Activated gamma-delta T cell treated with Interleukin-2 at 50 U/mL for 16 hours (primary cell): ENCODE measurements around the gene COA1.
"Not testable (repeated sequence)": the region's sequence is repeated elsewhere in the genome, so short reads cannot be mapped to it uniquely, and the experiment has no call there.

Source experiments
- DNase-seq: peaks from one replicate; pipeline ENCODE4 v3.0.0-alpha.2; 2020

The COA1 gene

DNA sequence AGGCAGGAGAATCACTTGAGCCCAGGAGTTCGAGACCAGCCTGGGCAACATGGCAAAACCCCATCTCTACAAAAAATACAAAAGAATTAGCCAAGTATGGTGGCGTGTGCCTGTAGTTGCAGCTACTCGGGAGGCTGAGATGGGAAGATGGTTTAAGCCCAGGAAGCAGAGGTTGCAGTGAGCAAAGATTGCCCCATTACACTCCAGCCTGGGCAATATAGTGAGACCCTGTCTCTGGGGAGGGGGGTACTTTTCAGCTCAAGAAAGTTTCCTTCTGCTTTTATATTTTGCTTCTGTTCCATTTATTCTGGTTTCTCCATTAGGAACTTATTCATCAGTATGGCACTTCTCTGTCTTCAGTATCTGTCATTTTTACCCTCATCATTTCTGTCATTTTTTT is 48.6 kb downstream of the COA1 start:
- no peak for DNase-seq

DNA sequence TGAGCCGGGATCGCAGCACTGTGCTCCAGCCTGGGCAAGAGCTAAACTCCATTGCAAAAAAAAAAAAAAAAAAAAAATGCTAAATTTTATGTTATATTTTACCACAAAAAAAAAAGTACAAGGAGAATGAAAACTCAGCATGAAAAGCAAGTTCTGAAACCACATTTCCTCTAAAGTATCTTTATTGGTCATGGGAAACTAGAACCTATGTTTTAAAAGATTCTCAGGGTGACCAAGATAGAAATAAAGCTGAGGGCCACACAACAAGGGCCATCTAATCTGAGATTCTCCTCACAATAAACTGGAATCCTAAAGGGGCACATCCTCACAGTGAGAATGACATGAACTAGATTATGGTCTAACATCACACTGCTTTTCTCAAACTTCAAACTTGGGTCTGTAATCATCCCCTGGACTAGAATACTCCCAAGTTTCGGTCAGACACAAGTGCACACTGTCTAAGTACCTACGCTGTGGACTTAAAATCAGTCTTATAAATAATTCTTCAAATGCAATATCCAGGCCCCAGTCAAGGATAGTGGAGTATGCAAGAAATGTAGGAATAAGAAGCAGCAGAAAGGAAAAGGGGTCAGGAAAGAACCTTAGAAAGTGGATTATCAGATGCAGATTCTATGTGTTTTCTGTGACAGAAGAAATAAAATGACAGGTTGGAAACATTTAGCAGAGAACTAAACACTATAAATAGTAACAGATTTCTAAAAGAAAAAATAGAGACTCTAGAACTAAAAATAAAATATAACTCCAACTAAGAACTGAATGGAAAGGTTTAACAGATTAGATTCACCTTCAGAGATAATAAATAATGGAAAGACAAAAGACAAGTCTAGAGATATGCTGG is 49.9 kb downstream of the COA1 start:
- DNase-seq: no peak

DNA sequence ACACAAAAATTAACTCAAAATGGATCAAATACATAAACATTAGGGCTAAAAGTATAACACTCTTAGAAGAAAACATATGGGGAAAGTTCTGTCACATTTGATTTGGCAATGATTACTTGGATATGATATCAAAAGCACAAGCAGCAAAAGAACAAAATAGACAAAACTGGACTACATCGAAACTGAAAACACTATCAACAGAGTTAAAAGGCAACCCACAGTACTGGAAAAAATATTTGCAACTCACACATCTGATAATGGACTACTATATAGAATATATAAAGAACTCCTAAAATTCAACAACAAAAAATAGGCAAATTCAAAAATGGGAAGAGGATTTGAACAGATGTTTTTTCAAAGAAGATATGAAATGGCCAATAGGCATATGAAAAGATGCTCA is 51.0 kb downstream of the COA1 start:
- DNase-seq: no peak

DNA sequence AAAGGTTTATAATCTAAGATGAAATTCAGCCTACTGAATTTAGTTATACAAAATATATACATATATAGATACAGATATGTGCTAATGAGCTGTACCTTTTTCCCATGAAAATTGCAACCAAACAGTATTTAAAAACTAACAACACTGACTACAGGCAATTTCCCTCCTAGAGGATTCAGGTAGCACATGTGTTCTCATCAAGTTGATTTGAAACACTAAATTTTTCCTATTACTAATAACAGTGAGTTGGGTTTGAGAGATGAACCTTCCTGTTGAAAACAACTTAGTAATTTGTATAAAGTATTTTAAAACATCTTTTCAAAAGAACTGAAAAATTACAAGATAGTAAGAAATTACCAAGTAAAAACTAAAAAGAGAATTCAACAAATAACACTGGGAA is 51.5 kb downstream of the COA1 start:
- DNase-seq: no peak

DNA sequence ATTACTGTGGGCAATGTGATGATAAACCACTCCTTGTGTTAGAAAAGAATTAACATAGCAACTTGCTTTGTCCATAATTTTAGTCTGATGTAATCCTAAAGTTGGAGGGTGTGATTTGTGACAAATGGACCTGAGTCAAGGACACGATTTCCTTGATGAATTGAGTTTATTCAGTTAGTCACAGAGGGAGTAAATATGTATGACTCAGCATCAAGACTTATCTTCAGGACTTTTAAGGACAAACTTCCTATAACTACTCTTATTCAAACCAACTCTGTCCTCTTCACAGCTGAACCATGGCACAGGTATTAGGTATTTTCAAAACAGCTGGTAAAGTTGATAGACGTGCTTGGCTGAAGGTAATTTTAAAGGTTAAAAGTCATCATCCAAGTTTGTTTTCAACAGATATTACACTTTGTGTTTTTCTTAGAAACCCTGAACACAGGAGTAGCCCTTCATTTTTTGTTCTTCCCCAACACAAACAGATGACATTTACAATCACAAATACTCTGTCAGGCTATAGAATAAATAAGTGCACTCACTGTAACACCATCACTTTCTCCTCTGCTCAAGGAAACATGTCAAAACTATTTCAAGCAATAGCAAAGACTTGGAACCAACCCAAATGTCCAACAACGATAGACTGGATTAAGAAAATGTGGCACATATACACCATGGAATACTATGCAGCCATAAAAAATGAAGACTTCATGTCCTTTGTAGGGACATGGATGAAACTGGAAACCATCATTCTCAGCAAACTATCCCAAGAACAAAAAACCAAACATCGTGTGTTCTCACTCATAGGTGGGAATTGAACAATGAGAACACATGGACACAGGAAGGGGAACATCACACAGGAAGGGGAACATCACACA is 54.5 kb downstream of the COA1 start:
- DNase-seq: no peak

DNA sequence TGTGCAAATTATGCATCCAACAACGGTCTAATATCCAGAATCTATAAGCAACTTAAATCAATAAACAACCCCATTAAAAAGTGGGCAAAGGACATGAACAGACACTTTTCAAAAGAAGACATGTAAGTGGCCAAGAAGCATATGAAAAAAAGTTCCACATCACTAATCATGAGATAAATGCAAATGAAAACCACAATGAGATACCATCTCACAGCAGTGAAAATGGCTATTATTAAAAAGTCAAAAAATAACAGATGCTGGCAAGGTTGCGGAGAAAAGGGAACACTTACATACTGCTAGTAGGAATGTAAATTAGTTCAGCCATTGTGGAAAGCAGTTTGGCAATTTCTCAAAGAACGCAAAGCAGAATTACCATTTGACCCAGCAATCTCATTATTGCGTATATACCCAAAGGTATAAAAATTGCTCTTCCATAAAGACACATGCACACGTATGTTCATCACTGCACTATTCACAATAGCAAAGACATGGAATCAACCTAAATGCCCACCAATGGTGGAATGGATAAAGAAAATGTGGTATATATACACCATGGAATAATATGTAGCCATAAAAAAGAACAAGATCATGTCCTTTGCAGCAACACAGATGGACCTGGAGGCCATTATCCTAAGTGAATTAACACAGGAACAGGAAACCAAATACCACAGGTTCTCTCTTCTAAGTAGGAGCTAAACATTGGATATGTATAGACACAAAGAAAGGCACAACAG is 55.9 kb downstream of the COA1 start:
- DNase-seq: not testable (repeated sequence)

DNA sequence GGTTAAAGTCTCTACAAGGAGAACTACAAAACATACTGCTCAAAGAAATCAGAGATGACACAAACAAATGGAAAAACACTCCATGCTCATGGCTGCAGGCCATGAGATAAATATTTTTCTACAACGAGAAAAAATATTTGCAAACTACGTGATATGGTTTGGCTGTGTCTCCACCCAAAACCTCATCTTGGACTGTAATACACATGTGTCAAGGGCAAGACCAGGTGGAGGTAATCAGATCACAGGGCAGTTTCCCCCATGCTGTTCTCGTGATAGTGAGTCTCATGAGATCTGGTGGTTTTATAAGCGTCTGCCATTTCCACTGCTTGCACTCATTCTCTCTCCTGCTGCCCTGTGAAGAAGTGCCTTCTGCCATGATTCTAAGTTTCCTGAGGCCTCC is 57.8 kb downstream of the COA1 start:
- DNase-seq: no peak

DNA sequence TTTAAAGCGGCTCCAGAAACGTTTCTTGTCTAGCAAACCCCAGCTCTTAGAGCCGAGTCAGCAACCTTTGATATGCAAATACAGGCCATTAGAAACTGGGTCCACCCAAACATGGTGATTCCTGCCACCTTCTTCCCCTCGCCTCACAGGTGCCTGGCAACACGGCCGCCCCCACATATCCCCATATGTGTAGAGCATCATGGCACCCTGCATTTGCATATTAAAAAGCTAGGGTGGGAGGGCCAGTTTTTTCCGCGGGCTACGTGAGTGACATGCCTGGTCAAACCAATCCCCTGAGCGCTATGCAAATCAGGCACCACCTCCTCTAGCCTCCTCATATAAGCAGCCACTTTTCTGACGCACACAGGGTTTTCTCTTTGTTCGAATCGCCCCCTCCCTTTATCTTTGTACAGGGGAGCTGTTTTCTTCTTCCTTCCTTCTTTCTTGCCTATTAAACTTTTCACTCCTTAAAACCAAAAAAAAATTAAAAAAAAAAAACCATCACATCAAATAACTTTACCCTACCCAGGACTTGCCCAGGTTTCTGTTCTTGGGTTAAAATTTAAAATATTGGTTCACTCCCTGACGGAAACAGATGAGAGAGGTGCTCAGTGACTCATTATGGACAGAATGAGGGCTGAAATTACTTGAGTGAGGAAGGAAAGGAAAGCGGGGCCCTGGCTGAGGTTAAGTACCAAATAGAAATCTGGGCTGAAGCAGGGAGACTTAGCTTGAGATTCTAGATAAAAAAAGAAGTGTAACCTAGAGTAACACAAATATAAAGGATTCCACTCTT is 59.8 kb downstream of the COA1 start:
- no peak for DNase-seq

DNA sequence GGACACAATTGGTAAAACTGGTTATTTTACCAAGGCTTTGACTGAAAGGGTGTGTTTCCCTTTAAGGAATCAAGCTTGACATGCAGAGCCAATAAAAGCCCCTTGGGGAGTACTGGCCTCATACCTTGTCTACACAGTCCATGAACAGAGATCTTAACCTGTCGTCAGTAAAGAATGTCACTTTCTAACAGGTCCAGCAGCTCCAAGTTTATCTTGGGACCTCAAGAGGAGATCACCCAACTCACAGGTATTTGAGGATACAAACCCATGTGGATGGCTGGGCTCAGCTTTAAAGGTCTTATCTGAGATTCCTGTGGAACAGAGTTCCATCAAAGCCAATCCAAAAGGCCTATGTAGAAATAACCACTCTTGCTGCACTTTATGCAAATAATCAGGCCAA is 61.3 kb downstream of the COA1 start:
- no peak for DNase-seq

DNA sequence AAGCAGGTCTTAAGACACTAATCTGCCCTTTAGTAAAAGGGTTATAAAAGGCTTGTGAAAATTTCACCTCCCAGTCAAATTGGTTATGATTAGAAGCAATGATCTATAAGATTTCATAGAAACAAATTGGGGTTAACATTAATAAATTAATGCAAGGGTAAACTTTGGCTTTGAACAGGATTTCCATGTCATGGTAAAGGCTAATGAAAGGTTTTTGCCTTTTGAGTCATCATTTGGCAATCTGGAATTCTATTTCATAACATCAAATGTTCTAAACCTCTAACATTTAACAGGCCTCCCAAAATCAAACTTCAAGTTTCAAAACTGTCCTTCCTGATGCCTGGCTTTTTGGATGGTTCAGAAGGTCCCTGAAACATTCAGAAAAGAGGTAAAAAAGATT is 62.4 kb downstream of the COA1 start:
- no peak for DNase-seq

DNA sequence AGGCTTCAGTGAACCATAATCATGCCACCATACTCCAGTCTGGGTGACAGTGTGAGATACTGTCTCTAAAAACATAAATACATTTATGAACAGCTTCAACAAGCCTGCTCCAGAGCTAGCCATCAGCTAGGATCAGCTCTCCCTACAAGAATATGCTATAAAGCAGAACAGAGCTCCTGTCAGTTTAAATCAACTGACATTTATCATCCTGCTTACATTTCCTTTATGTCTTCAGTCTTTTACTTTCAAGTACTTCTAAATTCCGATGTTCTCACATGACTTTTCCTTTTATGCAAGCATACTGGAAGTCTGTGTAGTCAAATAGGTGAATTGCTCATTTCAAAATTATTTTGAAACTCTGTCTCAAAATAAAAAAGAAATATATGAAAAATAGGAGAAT is 64.6 kb downstream of the COA1 start:
- DNase-seq: no peak

DNA sequence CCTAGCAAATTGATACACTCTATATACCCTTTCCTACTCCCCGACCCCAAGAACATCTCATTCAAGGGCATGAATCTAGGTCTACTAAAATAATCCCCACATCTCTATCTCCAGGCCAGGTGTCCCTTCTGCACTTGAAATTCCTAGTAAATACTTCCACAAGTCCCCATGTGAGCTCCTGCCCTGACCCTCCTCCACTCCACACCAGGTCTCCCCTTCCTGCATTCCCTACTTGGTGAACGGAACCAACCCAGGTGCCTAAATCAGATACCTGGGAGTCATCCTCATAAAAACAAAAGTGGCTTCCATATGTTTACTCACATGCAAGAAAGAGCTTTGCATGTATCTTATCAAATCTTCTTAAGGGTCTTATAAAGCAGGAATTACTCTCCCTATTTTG is 69.2 kb downstream of the COA1 start:
- DNase-seq: no peak

DNA sequence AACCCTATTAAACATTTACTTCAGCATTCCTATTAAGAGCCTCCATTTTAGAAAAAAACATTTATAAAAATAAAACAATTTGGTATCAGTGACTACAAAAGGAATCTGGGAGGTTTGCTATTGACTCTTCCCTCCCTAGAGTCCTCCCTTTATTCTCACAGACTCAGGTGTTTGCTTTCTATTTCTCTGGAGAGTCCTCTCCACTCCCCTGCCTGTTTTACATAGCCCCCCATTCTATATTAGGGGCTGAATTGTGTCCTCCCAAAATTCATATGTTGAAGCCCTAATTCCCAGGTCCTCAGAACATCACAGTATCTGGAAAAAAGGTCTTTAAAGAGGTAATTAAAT is 69.8 kb downstream of the COA1 start:
- no peak for DNase-seq

DNA sequence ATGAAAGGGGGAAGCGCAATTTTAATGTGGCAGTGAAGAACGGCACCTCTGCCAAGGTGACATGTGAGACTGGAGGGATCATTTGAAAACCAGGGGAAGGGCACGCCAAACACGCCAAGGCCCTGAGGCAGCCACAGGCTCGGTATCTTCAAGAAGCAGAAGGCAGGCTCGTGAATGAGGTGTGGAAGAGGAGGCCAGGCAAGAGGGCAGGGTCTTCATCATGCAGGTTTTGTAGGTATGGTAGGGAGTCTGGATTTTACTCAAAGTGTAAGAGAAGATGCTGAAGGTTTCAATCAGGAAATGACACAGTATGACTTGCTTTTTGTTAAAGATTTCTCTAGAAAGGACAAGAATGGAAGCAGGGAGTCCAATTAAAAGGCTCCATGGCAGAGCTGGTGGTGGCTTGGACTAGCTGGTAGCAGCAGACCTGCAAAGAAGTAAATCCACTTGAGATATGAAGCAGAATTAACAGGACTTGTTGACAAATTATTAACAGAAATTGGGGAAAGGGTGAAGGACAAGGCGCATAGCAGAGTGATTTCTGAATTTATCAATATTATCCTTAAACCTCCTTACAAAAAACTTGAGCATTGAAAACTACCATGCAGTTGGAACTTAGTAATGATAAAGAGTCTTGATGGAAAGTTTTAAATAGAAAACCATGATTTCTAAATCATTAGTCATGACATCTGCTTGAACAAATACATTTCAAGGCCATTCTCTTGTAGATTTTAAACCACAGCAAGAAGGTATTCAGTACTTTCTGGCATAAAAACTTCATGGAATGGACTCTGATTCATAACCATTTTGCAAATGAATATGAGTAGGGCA is 70.4 kb downstream of the COA1 start:
- DNase-seq: no peak

DNA sequence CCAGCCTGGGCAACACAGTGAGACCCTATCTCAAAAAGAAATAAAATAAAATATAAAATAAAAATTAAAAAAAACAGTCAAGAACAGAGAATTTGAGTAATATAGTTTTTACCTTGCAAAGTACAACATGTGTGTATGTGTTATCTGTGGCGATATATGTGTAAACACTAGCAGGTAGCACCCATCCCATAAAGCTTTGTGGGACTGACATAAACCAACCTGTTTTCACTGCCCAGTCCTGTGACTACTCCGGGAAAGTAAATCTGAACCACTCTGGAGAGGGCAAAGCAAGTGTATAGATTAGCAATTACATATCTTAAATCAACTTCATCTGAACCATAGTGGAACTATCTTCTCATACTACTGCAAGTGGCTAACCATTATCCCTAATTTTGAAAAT is 72.3 kb downstream of the COA1 start:
- no peak for DNase-seq

DNA sequence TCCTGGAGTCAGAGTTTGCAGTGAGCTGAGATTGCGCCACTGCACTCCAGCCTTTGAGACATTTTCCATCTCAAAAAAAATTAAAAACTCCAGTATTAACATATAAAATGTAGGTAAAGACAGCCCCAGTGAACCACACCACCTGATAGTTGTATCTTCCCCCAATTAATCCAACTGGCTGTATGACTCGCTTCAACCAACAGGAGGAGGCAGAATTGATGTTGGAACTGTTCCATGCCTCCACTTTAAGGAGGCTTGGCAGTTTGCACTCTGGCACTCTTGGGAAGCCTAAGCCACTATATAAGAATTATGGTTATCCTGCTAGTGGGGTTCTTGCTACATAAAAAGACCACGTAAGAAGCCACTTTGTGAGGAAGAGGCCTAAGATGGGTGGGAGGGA is 73.7 kb downstream of the COA1 start:
- no peak for DNase-seq

DNA sequence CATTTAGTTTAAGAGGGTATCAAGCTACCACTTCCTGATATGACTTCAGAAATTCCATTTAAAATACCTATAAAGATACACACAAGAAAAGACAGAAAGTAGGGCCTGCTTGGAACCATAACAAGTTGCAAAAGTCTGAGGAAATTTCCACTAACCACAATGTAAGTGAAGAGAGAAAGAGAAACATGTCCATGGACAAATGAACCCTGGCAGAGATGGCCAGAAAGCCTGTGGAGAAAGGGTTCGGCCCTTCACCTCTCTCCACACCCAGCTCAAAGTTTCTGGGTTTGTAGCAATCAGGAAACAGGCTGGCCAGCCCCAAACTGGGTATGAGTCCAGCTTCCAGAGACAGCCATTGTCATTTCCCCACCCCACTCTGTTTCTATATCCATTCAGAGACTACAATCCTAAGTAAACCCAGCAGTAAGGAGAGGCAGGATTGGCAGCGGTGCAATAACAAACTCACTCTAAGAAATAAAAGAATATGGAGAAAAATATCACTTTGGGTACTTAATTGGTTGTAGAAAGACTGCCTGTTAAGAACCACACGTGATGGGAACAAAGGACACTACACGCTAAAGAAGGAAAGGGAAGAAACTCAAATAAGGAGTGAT is 75.3 kb downstream of the COA1 start:
- no peak for DNase-seq

DNA sequence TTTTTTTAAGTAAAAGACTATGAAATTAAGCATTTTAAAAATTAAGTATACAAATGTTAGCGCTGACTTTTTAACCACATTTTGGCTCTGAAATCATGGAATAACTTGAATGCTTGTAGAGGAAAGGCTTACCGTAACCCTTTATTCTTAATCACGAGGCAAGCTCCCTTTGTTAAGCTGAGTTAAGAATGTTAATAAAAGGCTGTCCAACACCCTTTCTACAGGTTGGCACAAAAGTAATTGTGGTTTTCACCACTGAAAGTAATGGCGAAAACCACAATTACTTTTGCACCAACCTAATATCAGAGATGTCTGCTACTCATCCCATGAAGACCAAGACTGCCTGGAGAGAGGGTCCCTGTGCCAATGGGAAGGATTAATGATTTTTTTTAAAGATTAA is 75.9 kb downstream of the COA1 start:
- no peak for DNase-seq

DNA sequence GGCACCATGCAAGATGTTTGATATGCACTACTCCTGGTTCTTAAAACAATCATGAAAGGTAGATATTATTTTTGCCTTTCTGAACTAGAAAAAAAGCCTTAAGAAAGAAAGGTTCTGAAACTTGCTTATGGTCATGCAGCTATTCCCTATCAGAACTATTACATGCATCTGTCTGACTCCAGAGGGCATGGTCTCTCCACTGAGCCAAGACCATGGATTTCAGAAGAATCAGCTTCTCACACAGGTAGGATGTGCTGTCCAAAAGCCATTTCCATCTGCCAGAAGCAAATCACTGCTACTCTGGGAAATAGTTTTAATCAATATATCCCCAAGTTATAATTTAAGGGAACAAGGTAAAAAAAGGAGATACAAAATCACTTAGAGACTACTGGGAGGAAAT is 77.0 kb downstream of the COA1 start:
- DNase-seq: no peak

DNA sequence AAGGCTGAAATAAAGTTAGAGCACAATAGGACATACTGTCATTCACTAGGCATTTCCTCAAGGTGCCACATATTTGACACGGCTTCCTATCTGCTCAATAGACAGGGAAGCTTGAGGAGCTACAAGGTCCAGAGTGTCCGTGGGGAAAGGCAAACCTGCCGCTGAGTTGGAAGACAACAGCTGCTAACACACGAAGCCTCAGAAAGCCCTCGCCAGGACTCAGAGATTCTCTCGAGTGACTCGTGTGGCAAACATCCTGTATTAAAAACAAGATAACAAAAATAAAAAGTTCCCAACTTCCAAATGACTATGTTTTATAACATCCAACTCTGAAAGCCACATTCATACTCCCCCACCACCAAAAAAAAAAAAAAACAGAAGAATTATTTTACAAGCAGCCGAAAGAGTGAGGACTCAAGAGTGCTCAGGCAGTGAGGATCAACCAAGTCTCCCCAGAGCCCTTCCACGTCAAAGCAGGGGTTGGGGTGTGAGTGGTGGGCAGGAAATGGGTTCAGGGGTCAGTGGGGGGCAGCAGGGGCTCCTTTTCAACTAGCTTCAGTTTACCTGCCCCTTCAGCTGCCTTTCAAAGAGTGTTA is 78.8 kb downstream of the COA1 start:
- DNase-seq: peak; percentile 18

DNA sequence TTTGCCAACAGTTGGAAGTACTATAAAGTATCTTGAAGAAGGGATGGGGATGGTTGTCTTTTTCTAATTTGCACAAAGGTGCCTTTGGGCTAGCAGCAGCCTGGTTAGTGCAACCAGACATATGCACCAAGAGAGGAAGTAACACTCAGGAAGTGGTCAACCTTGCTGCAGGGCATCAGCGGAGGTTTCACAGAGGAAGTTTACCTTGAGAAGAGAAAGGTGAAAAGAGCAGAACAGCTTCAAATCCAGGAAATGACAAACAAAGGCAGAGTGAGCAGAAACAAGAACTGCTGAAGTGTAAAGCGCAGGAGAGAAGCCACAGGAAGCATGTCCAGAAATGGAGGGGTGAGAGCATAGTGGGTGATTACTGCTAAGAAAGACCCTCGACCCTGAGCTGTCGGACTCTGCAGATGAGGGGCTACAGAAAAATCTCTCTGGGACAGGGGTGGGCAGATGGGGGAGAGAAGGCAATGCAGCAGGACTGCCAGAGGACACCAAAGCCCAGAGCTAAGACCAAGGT is 79.5 kb downstream of the COA1 start:
- DNase-seq: peak; percentile 74
